Peyer's patch (tissue), 4 donors: ENCODE measurements around the gene SIGLEC10.
"Not testable (repeated sequence)": the region's sequence is repeated elsewhere in the genome, so short reads cannot be mapped to it uniquely, and the experiment has no call there.

Experiments
- CTCF ChIP-seq, 6 experiments: fragments of 450-650 bp in 4 of 6; fragments of 200-600 bp in 2 of 6; sonication (generic) in 1 of 6; IDR thresholded peaks; one replicate each; pipeline ENCODE4 v1.5.1; 2017 to 2019; ENCODE audit warnings: antibody characterized with exemption in 6 of 6, mild to moderate bottlenecking in 3 of 6, moderate library complexity in 1 of 6
- POLR2A ChIP-seq, 2 donors: fragments of 450-650 bp; IDR thresholded peaks; one replicate each; pipeline ENCODE4 v1.5.1; 2017; ENCODE audit warnings: antibody characterized with exemption in 2 of 2, mild to moderate bottlenecking in 2 of 2, moderate library complexity in 2 of 2

- not testable (repeated sequence) for TF ChIP-seq CTCF, POLR2A (IDR thresholded peaks at IDR 0.05)
Measured at GRCh38 chr19:51447510-51447909, 30.1 kb upstream of the SIGLEC10 start.
